HPDE6-E6E7 (cell line): ENCODE results near the gene MTG2.

ENCODE experiments used
- DNase-seq: peaks from one replicate; pipeline ENCODE4 v3.0.0; 2011; ENCODE audit warnings: missing footprints; ENCODE audit errors: extremely low spot score

Gene MTG2

GRCh38 chr20:62182469-62183425 lies at the start of gene MTG2:
Gene MTG2, plus strand, starts transcription at chr20:62183028. Its CDS starts 10,393 bp downstream, at chr20:62193421.
- DNase-seq = peak; percentile 100

- DNase-seq = no peak
Measured at GRCh38 chr20:62133051-62133845, 49.6 kb upstream of the MTG2 start.

GRCh38 chr20:62133864-62134263 lies 49.0 kb upstream of the MTG2 start:
- no peak for DNase-seq

GRCh38 chr20:62134735-62135231 lies 48.0 kb upstream of the MTG2 start:
- DNase-seq = no peak

- DNase-seq = no peak
Measured at GRCh38 chr20:62135573-62136266, 47.1 kb upstream of the MTG2 start.

GRCh38 chr20:62136283-62137091 lies 46.3 kb upstream of the MTG2 start:
- peak; percentile 73 for DNase-seq

GRCh38 chr20:62137092-62137384 lies 45.8 kb upstream of the MTG2 start:
- no peak for DNase-seq

GRCh38 chr20:62137478-62138203 lies 45.2 kb upstream of the MTG2 start:
- DNase-seq = no peak

- no peak for DNase-seq
Measured at GRCh38 chr20:62138204-62138543, 44.7 kb upstream of the MTG2 start.

- DNase-seq = no peak
Measured at GRCh38 chr20:62138912-62139311, 43.9 kb upstream of the MTG2 start.

- DNase-seq = no peak
Measured at GRCh38 chr20:62139636-62140035, 43.2 kb upstream of the MTG2 start.

GRCh38 chr20:62141043-62141396 lies 41.8 kb upstream of the MTG2 start:
- no peak for DNase-seq

- DNase-seq = peak; percentile 58
Measured at GRCh38 chr20:62141397-62142251, 41.2 kb upstream of the MTG2 start.

- DNase-seq = no peak
Measured at GRCh38 chr20:62142252-62143080, 40.4 kb upstream of the MTG2 start.

- peak; percentile 90 for DNase-seq
Measured at GRCh38 chr20:62143081-62143956, 39.5 kb upstream of the MTG2 start, which contains the start of the genes PSMA7 and SS18L1. Gene PSMA7, minus strand, starts transcription at chr20:62143394. Its CDS starts 91 bp downstream, at chr20:62143303. Gene SS18L1, plus strand, starts transcription at chr20:62143769. Its CDS starts 52 bp downstream, at chr20:62143821.

GRCh38 chr20:62143957-62144825 lies 38.6 kb upstream of the MTG2 start:
- peak; percentile 78 for DNase-seq

- no peak for DNase-seq
Measured at GRCh38 chr20:62145688-62146018, 37.2 kb upstream of the MTG2 start.
